HG02970 (cell line): ENCODE results near the gene TIPARP.
"Not testable (repeated sequence)": the region's sequence is repeated elsewhere in the genome, so short reads cannot be mapped to it uniquely, and the experiment has no call there.

Source experiments
- ATAC-seq: cut with Tn5 transposase; IDR thresholded peaks from one replicate; pipeline ENCODE4 v1.9.1; 2021; ENCODE audit warnings: mild to moderate bottlenecking, moderate library complexity, moderate number of reproducible peaks; ENCODE audit not compliant: unreplicated experiment, low FRiP score

The TIPARP gene

DNA sequence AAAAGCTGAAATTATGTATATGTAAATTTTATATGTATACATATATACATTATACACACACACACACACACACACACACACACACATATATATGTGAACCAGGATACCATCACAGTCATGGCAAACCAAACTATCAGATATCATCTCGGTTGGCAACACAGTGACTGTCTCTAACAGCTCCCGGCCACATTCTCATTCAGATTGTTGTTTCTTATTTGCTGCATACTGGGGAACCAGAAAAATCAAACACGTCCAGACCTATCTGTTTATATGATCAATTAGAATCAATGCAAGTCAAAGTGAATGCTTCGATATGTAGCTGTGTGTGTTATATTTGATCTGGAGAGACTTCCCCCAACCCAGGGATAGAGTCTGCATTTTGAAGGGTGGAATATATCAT, 61.1 kb downstream of the TIPARP start:
- no peak for ATAC-seq

- ATAC-seq = not testable (repeated sequence)
Observed at GRCh38 chr3:156737049-156737448, 62.7 kb downstream of the TIPARP start.

DNA sequence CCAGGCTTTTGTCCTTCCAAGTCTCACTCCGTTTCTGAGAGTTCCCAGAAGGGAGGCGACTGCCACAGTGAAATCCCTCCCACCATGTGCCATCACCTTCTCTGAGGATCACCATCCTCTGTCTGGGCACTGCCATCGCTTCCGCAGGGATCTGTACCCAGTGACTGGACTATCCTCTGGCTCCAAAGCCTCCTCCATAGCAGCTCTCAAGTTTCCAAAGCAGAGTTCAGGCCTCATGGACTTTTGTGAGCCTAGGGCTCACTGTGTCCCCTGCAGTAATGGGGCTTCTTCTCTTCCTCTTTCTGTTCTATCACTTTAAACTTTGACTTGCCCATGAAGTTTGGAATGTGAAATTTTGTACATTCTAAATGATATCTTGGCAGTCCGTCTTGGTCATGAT, 63.9 kb downstream of the TIPARP start:
- no peak for ATAC-seq

GRCh38 chr3:156739976-156740375, 65.6 kb downstream of the TIPARP start:
- no peak for ATAC-seq

DNA sequence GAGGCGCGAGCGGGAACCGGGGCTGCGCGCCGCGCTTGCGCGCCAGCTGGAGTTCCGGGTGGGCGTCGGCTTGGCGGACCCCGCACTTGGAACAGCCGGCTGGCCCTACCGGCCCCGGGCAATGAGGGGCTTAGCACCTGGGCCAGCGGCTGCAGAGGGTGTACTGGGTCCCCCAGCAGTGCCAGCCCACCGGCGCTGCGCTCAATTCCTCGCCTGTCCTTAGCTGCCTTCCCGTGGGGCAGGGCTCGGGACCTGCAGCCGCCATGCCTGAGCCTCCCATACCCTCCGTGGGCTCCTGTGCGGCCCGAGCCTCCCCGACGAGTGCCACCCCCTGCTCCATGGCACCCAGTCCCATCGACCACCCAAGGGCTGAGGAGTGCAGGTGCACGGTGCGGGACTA, 66.2 kb downstream of the TIPARP start:
- ATAC-seq = not testable (repeated sequence)

GRCh38 chr3:156741935-156742334, 67.5 kb downstream of the TIPARP start:
- no peak for ATAC-seq

DNA sequence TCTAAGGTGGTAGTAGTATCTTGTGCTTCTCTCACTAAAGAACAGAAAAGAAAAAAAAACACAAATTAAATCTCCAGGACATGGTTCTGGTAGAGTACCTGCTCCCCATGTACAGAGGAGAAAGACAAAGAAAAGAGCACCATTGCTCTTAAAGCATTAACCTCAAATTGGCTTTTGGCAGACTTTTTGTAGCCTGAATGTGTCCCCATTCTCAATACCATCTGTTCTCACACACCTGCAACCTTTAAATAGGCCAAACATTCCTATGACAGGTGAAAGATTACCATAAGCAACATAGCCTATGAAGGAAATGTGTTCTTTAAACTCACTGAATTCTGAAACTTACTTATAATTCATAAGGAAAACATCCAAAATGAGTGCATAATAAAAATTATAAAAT, 68.0 kb downstream of the TIPARP start:
- no peak for ATAC-seq

DNA sequence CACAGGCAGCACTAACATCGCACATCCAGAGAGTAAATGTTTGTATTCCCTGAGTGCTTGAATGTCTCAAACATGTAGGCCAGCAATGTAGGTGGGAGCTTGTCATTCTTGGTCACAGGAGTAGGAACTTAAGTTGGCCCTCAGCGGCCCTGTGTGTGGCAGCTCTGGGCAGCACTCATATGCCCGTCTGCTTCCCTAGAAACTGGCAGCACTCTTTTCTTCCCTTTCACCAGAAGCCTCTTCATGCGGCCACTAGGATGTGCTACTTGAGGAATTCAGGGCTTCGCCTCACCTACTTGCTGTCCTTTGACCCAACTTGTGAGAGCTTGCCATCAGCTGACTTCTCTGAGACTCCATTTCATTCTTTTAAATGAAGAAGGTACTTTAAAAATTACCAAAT, 69.5 kb downstream of the TIPARP start:
- ATAC-seq = no peak

DNA sequence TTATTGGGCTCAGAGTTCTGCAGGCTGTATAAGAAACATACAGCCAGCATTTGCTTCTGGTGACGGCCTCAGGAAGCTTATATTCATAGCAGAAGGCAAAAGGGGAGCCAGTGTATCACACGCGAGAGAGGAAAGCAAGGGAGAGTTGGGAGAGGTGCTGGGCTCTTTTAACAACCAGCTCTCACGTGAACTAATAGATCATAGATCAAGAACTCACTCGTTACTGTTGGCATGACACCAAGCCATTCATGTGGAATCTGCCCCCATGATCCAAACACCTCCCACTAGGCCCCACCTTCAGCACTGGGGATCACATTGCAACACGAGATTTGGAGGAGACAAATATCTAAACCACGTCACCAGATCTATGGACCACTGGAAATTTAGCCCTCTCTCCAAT, 70.2 kb downstream of the TIPARP start:
- no peak for ATAC-seq

DNA sequence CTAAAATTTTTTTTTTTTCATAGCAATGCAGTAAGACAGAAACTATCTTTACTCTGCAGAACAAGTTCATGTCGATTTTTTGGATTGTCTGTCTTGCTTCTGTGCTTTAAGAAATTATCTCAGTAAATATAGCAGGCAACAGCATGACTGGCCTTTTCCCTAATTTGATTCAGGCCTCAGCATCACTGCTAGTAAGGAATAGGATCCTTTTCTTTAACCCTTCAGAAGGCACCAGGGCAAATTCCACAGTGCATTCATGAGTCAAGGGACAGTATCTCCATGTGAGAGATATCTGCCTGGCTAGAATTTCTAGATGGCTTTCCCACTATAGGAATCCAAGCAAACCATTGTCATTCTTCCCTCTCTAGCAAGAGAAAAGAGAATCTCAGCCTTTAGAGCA, 71.4 kb downstream of the TIPARP start:
- ATAC-seq = no peak

DNA sequence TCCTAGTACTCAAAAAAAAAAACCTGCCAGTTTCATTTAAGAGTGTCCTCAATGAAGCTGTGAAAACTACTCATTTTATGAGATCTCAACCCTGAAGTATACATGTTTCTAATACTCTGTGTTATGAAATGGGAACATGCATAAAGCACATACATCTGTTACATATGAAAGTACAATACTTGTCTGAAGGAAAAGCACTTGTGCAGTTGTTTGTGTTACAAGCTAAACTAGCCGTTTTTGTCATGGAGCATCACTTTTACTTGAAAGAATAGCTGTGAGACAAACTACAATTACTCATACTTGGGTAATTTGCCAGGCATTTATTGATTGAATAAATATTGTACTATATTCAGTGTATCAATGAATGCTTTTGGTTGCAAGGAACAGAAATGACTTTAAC, 72.7 kb downstream of the TIPARP start:
- ATAC-seq = no peak

GRCh38 chr3:156749244-156749643, 74.9 kb downstream of the TIPARP start:
- no peak for ATAC-seq

GRCh38 chr3:156750191-156750873, 75.9 kb downstream of the TIPARP start:
- no peak for ATAC-seq

- no peak for ATAC-seq
Observed at GRCh38 chr3:156750874-156751245, 76.5 kb downstream of the TIPARP start.

DNA sequence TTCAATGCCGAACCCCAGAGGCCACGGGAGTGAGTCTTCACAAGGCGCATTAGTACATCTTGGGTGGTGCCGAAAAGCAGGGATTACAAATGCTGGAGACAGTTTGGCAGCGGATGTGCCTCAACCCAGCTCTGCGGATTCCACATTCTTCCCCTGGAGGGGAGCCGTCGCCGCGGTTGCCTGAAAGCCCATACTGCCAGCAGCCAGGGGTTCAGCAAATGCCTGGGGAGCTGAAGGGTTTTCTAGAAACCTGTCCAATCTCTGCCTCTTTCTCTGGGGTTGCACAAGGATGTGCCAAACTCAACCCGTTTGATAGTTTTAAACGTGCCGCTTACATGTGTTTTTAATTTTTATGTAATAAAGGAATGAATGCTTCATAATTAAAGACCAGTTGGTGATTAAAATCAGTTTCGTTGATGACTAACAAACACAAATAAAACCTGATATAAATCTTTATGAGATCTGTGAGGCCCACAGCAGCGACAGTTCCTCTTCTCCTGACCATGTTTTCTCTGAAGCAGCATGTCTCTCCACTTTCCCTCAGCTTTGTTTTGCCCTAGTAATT, 77.2 kb downstream of the TIPARP start:
- no peak for ATAC-seq
